Panc1 (cell line): ENCODE measurements around the gene IRF6.

Source experiments
- CTCF ChIP-seq: fragments of 450-650 bp; IDR thresholded peaks from 2 replicates; pipeline ENCODE4 v1.5.1; 2017; ENCODE audit warnings: mild to moderate bottlenecking
- POLR2AphosphoS5 ChIP-seq: IDR thresholded peaks from 2 replicates; pipeline ENCODE4 v1.6.1; 2012; ENCODE audit warnings: mild to moderate bottlenecking, low read depth, low read length, moderate library complexity
- REST ChIP-seq, 2 experiments: IDR thresholded peaks; 2 replicates each; pipeline ENCODE4 v1.6.1; 2011 to 2012; ENCODE audit warnings: low read depth in 2 of 2, control low read depth in 1 of 2, low read length in 1 of 2, mild to moderate bottlenecking in 1 of 2, moderate library complexity in 1 of 2; ENCODE audit not compliant: insufficient read depth in 1 of 2
- SIN3A ChIP-seq: IDR thresholded peaks from 2 replicates; pipeline ENCODE4 v1.6.1; 2012; ENCODE audit warnings: low read depth, mild to moderate bottlenecking, low read length, moderate library complexity, borderline replicate concordance; ENCODE audit not compliant: insufficient read depth
- TCF7L2 ChIP-seq: IDR thresholded peaks from 2 replicates; pipeline ENCODE4 v1.6.1; 2011; ENCODE audit warnings: mild to moderate bottlenecking, low read depth, low read length, inconsistent platforms

- no peak for TF ChIP-seq CTCF
- no peak for TF ChIP-seq TCF7L2
- no peak for TF ChIP-seq REST (IDR thresholded peaks at IDR 0.05; ENCODE audit: insufficient read depth in 1 of 2, low read depth in 2 of 2, low read length in 1 of 2)
- no peak for TF ChIP-seq POLR2AphosphoS5
- no peak for TF ChIP-seq SIN3A
Measured at GRCh38 chr1:209790286-209791193, 15.4 kb downstream of the IRF6 start.
